ENCODE measurements around the gene CAPZA3.
"Not testable (repeated sequence)": the region's sequence is repeated elsewhere in the genome, so short reads cannot be mapped to it uniquely, and the experiment has no call there.

GRCh38 chr12:18785465-18785864 lies 47.5 kb downstream of the CAPZA3 start:
- not testable (repeated sequence) for TF ChIP-seq RBBP5 (conservative IDR thresholded peaks at IDR 0.05); ZNF217 (IDR thresholded peaks at IDR 0.05); EP300 (IDR thresholded peaks at IDR 0.05; ENCODE audit: borderline replicate concordance in 1 of 2, control insufficient read depth in 1 of 2, low read depth in 2 of 2, low read length in 2 of 2); SMC3 (IDR thresholded peaks at IDR 0.05; ENCODE audit: borderline replicate concordance, low read length); EZH2 (IDR thresholded peaks at IDR 0.05; ENCODE audit: borderline replicate concordance, control insufficient read depth, low read depth, low read length)

Data from GM12878 (cell line).